Retinal pigment epithelial cell (primary cell): Measurements from ENCODE around the gene PEX3.

Source experiments
- DNase-seq: peaks from one replicate; pipeline ENCODE4 v3.0.0-alpha.2; 2010; ENCODE audit warnings: low read depth
- H3K4me3 ChIP-seq: 2 replicates; pipeline ENCODE4 v1.5.1; 2011; ENCODE audit warnings: mild to moderate bottlenecking, low read length, control low read depth, moderate library complexity
- TF ChIP-seq, protein P1 (sequence below): conservative IDR thresholded peaks from 2 replicates; pipeline ENCODE4 v1.5.1; 2011; ENCODE audit warnings: low read depth, low read length, control low read depth, inconsistent platforms

Gene PEX3

DNA sequence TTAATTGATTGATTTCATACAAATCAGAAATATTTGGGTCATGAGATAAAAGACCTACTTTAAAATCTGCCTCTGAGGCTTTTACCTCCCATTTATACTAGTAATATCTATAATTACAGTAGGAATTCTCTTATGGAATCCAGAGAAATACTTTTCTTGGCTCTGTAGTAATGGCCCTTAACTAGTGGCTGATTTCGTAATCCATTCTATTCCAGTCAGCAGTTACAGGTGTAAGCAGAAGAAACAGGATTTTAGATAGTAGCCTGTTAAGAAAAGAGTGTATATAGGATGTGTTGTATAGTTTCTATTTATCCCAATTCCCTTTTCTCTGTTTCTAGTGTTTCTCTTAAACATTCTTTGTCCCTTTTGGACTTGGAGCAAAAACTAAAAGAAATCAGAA lies 21.2 kb downstream of the PEX3 start:
- no peak for DNase-seq
- TF ChIP-seq, protein P1, sequence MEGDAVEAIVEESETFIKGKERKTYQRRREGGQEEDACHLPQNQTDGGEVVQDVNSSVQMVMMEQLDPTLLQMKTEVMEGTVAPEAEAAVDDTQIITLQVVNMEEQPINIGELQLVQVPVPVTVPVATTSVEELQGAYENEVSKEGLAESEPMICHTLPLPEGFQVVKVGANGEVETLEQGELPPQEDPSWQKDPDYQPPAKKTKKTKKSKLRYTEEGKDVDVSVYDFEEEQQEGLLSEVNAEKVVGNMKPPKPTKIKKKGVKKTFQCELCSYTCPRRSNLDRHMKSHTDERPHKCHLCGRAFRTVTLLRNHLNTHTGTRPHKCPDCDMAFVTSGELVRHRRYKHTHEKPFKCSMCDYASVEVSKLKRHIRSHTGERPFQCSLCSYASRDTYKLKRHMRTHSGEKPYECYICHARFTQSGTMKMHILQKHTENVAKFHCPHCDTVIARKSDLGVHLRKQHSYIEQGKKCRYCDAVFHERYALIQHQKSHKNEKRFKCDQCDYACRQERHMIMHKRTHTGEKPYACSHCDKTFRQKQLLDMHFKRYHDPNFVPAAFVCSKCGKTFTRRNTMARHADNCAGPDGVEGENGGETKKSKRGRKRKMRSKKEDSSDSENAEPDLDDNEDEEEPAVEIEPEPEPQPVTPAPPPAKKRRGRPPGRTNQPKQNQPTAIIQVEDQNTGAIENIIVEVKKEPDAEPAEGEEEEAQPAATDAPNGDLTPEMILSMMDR: no peak
- no peak overlapping the region for H3K4me3 ChIP-seq

DNA sequence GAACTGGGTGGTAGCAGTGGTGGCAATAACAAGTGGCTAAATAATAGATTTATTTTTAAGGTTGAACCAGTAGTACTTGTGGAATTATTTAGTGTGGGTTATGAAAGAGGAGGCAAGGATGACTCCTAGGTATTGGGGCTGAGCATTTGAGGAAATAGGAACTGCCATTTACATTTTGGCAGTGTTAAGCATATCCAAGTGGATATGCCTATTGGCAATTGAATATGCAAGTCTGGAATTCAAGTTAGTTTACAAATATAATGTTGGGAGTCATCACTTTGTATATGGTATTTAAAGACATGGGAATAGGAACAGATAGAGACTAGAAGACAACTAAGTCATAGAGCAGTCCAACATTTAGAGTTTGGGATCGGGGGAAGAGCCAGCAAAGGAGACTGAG lies 25.9 kb downstream of the PEX3 start:
- DNase-seq: no peak
- no peak overlapping the region for H3K4me3 ChIP-seq
- TF ChIP-seq, protein P1: no peak

DNA sequence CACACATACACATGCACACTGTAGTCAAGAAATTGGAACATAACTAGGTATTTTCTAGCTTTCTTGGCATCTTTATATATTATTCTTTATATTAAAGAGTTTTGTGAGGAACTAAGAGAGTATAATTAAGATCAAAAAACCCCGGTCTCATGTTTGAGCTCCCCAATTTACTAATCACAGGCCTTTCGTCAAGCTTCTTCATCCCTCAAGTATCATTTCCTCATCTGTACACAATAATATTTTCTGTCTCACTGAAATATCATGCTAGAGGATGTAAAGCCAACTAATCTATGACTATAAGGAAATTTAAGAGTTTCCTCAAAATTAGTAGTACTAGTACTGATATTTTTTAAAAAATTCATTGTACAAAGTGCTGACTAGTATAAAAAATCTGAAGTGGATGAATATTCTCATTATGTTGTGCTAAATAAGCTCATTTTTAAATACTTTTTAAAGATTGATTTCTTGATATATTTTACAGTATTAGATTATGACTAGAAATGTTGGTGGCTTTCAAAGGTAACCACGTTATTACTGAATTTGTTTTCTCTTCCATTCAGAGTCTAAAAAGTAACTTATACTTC lies 28.0 kb downstream of the PEX3 start:
- H3K4me3 ChIP-seq: no peak overlapping the region
- TF ChIP-seq, protein P1: no peak
- no peak for DNase-seq

DNA sequence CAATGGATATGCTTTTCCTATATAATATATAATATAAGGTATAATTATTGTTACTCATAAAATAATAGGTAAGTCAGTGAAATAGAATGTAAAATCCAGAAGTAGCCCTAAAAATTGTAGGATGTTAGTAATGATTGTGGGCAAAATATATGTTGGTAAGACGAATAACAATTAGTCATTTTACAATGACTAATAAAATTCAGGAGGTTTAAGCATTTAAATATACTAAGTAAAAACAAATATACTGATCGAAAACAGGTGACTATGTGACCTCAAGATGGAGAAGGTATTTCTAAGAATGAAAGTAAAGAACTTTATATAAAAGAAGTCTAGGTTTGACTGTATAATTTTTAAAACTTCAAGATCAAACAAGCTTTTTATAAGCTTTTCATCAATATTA lies 32.0 kb downstream of the PEX3 start:
- no peak for DNase-seq
- H3K4me3 ChIP-seq: no peak overlapping the region
- TF ChIP-seq, protein P1: no peak

DNA sequence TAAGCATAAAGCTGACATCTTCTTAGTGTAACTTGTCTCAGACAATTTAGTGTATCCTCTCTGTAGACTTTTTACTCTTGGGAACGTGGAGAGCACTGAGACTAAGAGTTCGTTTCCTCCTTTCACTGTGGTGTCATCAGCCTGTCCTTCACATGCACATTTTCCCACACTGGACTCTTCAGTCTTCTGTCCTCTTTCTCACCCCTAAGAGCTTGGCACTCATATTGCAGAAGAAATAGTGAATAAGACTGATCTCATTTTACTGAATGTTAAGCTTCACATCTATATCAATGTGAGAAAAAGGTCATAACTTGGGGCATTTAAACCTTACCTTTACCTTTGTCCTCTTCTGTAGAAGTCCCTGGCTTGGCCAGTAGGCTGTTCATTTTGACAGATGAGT lies 35.4 kb downstream of the PEX3 start:
- TF ChIP-seq, protein P1: no peak
- no peak for DNase-seq
- no peak overlapping the region for H3K4me3 ChIP-seq

DNA sequence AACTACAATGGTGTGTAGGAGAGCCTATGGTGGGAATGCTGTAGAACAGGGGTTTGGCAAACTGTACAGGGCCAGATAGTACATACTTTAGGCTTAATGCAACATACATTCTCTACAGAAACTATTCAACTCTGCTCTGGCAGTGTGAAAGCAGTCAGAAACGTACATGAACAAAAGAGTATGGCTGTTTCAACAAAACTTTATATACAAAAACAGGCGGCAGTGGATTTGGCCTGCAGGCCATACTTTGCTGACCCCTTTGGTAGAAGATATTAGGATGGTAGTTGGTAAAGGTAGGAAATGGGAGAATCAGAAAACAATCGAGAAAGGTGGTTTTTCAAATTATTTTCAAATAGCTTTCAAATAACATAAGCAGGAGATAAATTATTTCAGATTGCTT lies 36.1 kb downstream of the PEX3 start:
- TF ChIP-seq, protein P1: no peak
- DNase-seq: no peak
- H3K4me3 ChIP-seq: no peak overlapping the region

DNA sequence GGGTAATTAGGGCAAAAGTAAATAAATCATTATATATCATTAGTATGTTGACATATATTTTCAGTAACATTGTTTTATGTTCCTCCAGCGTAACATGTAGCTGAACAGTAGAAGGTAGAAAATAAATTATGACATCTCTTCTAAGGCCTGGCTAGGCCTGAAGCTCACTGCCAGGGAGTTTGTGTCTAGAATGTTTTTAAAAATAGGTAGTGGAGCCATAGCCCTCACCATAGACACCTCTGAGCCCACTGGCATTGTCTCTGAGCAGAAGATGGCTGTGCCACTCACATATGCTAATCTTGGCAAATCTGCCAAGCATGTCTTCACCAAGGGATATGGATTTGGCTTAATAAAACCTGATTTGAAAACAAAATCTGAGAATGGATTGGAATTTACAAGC lies 39.6 kb downstream of the PEX3 start:
- DNase-seq: no peak
- TF ChIP-seq, protein P1: no peak
- no peak overlapping the region for H3K4me3 ChIP-seq
